GM23248 (cell line): ENCODE measurements around the gene DDIAS.

ENCODE experiments used
- EZH2 ChIP-seq: fragments of 200-600 bp; sonication (generic); IDR thresholded peaks from 2 replicates; pipeline ENCODE4 v1.6.1; 2018; ENCODE audit warnings: antibody characterized with exemption, mild to moderate bottlenecking; ENCODE audit not compliant: insufficient read depth, poor library complexity, severe bottlenecking
- EZH2phosphoT487 ChIP-seq: fragments of 200-600 bp; sonication (generic); IDR thresholded peaks from 2 replicates; pipeline ENCODE4 v1.6.1; 2018; ENCODE audit warnings: antibody characterized with exemption, moderate library complexity, mild to moderate bottlenecking, low read depth; ENCODE audit not compliant: insufficient read depth

DNA sequence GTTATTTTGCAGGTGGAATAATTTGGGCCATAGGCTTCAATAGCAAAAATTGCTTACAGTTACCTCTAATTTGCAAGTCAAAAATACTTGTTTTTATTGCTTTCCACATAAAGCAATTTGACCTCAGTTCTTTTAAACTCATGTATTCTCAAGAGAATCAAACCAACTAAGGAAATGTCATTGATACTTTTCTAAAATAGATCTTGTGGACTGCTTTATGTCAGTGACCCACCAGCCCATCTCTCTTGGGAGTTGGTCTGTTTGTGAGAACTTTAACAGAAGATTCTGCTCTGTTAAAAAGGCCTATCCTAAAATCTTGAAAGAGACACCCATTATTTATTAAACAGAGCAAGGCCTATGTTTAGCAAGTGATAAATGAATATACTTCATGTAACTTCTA, 75.2 kb downstream of the DDIAS start:
- TF ChIP-seq EZH2phosphoT487 (no peak), EZH2 (no peak)
